ENCODE results near the gene PCGF2. TPM values are rescaled to one million over a fixed set of nuclear protein-coding genes. Genes with fewer than 3 reads are reported as not detected.

PCGF2 gene
- total and polyA plus RNA-seq, 2 of the 8 experiments (the other 6 are each of a cell fraction or from before 2014, with no cell fraction given), result 42.1 to 93.3 TPM

DNA sequence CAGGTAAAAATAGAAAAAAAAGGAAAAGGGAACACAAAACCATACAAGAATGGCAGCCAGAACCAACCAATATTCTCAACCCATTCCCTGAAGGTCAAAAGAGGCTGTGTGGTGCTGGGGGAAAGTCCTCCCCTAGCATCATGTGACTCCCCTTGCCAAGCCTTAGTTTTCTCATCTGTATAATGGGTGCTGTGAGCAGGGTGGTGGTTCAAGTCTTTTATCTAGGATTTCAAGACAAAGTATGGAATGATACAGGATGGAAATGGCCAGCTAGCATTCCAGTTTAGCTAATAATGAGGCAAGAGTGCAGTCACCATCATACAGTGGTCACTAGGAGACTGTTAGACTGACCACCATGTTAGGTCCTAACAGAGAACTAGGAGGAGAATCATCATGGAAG, 25.1 kb upstream of the PCGF2 start:
- Histone ChIP-seq H4K5ac (ENCODE audit: insufficient read length, low read depth, low read length) (no peak overlapping the region), H2BK120ac (replicated peaks; ENCODE audit: low read depth, low read length) (no peak overlapping the region), H2BK12ac (ENCODE audit: low read depth, low read length) (no peak overlapping the region), H3K14ac (ENCODE audit: insufficient read length) (no peak overlapping the region), H3K4ac (replicated peaks; ENCODE audit: insufficient read length, low read depth, low read length) (no peak overlapping the region), H3K36me3 (ENCODE audit: control insufficient read depth in 2 of 4, insufficient read depth in 4 of 4, low read length in 3 of 4) (peaks cover 19 to 65% (median 50%) of the 10 kb centered on the region in 4 experiments), H2AK5ac (ENCODE audit: low read depth, low read length) (no peak overlapping the region), H3K79me1 (ENCODE audit: low read depth, low read length) (no peaks in the 10 kb centered on the region), H3K56ac (replicated peaks; ENCODE audit: insufficient read length, low read depth, low read length) (no peak overlapping the region), H4K20me1 (replicated peaks in 1 of 2; ENCODE audit: control insufficient read depth in 1 of 2, insufficient read depth in 2 of 2, low read length in 2 of 2) (peaks cover 0 to 5% of the 10 kb centered on the region in 2 experiments), H3K9ac (replicated peaks in 1 of 4; ENCODE audit: extremely low read depth in 1 of 4, low read depth in 3 of 4, low read length in 3 of 4) (no peak overlapping the region), H3K23me2 (ENCODE audit: low read depth, low read length) (no peaks in the 10 kb centered on the region), H3K27me3 (replicated peaks in 1 of 4; ENCODE audit: control insufficient read depth in 3 of 4, extremely low read depth in 1 of 4, insufficient read depth in 3 of 4, low read length in 3 of 4) (no peaks in the 10 kb centered on the region), H4K8ac (ENCODE audit: extremely low read depth, insufficient read depth, low read length) (no peak overlapping the region), H2BK20ac (ENCODE audit: low read length) (no peak overlapping the region), H3K4me1 (replicated peaks in 1 of 4; ENCODE audit: control insufficient read depth in 3 of 4, insufficient read depth in 4 of 4, low read length in 3 of 4) (no peaks in the 10 kb centered on the region), H3K23ac (ENCODE audit: insufficient read length) (no peak overlapping the region), H2BK15ac (ENCODE audit: low read length) (no peak overlapping the region), H3K18ac (ENCODE audit: extremely low read depth, low read length) (no peak overlapping the region), H3K9me3 (ENCODE audit: insufficient read depth in 2 of 2, low read depth in 1 of 2, low read length in 1 of 2) (no peaks in the 10 kb centered on the region), H3K27ac (ENCODE audit: low read depth, low read length) (no peak overlapping the region), H3K79me2 (ENCODE audit: control insufficient read depth in 1 of 2, insufficient read depth in 2 of 2, low read length in 2 of 2) (no peaks in the 10 kb centered on the region), H2BK5ac (ENCODE audit: low read depth, low read length) (no peak overlapping the region), H3K4me2 (ENCODE audit: insufficient read depth in 1 of 2, low read depth in 2 of 2, low read length in 2 of 2) (no peak overlapping the region), H4K91ac (replicated peaks; ENCODE audit: insufficient read length, low read length) (no peak overlapping the region), H2AFZ (ENCODE audit: low read length) (no peak overlapping the region), H3K4me3 (ENCODE audit: extremely low read depth in 1 of 4, insufficient read depth in 2 of 4, low read depth in 3 of 4, low read length in 4 of 4) (no peak overlapping the region)
- FAIRE-seq (no peak), DNase-seq (ENCODE audit: low read depth in 1 of 2, low spot score in 2 of 2) (no peak)
- POLR2A ChIA-PET (ENCODE audit: partially characterized antibody), result interaction anchor here (0.8 to 2.1 kb wide), 3 partner anchors 9 to 19 kb away, joined by 4 to 7 read pairs (median 6); no protein-coding TSS in a partner anchor
- TF ChIP-seq CBX5 (IDR thresholded peaks at IDR 0.05; ENCODE audit: low read depth, low read length) (no peak), NRF1 (IDR thresholded peaks at IDR 0.05; ENCODE audit: low read depth, low read length) (no peak), RBBP5 (IDR thresholded peaks at IDR 0.05; ENCODE audit: borderline replicate concordance, low read depth, low read length) (no peak), CHD2 (IDR thresholded peaks at IDR 0.05; ENCODE audit: low read length) (no peak)
- TF ChIP-seq, protein P1, sequence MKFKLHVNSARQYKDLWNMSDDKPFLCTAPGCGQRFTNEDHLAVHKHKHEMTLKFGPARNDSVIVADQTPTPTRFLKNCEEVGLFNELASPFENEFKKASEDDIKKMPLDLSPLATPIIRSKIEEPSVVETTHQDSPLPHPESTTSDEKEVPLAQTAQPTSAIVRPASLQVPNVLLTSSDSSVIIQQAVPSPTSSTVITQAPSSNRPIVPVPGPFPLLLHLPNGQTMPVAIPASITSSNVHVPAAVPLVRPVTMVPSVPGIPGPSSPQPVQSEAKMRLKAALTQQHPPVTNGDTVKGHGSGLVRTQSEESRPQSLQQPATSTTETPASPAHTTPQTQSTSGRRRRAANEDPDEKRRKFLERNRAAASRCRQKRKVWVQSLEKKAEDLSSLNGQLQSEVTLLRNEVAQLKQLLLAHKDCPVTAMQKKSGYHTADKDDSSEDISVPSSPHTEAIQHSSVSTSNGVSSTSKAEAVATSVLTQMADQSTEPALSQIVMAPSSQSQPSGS (IDR thresholded peaks at IDR 0.05; ENCODE audit: low read length), result no peak
- CTCF ChIA-PET (ENCODE audit: partially characterized antibody), result interaction anchor here (1.1 kb wide), 1 partner anchor 15 kb away, joined by 3 read pairs; no protein-coding TSS in a partner anchor
